Activated CD4-positive, CD25-positive, alpha-beta regulatory T cell (primary cell): Measurements from ENCODE around the gene DLG2.

ENCODE experiments used
- DNase-seq, 4 experiments: peaks; one replicate each; lab custom pipeline; 2025; lab: John Stamatoyannopoulos, UW

DLG2 gene

GRCh38 chr11:84212468-84213390, 1414.4 kb downstream of the DLG2 start:
- no peak for DNase-seq

- DNase-seq: no peak
These were observed 1415.2 kb downstream of the DLG2 start for GRCh38 chr11:84211896-84212295.

- no peak for DNase-seq
These were observed 1432.4 kb downstream of the DLG2 start for GRCh38 chr11:84194696-84195095.

- DNase-seq: no peak
These were observed 1433.4 kb downstream of the DLG2 start for GRCh38 chr11:84193706-84194105.

GRCh38 chr11:84188521-84188920, 1438.6 kb downstream of the DLG2 start:
- no peak for DNase-seq

GRCh38 chr11:84173078-84173477, 1454.1 kb downstream of the DLG2 start:
- no peak for DNase-seq

GRCh38 chr11:84165139-84165538, 1462.0 kb downstream of the DLG2 start:
- no peak for DNase-seq

GRCh38 chr11:84164728-84165127, 1462.4 kb downstream of the DLG2 start:
- DNase-seq: no peak

- no peak for DNase-seq
These were observed 1464.0 kb downstream of the DLG2 start for GRCh38 chr11:84163116-84163515.

GRCh38 chr11:84157639-84158038, 1469.5 kb downstream of the DLG2 start:
- no peak for DNase-seq

- no peak for DNase-seq
These were observed 1480.3 kb downstream of the DLG2 start for GRCh38 chr11:84146826-84147225.

- DNase-seq: no peak
These were observed 1481.4 kb downstream of the DLG2 start for GRCh38 chr11:84145616-84146185.

- no peak for DNase-seq
These were observed 1482.6 kb downstream of the DLG2 start for GRCh38 chr11:84144531-84144930.

GRCh38 chr11:84142411-84142810, 1484.7 kb downstream of the DLG2 start:
- no peak for DNase-seq

- DNase-seq: no peak
These were observed 1486.6 kb downstream of the DLG2 start for GRCh38 chr11:84140386-84141169.

- no peak for DNase-seq
These were observed 1489.2 kb downstream of the DLG2 start for GRCh38 chr11:84137960-84138359.

GRCh38 chr11:84137505-84137904, 1489.6 kb downstream of the DLG2 start:
- no peak for DNase-seq

GRCh38 chr11:84136926-84137325, 1490.2 kb downstream of the DLG2 start:
- DNase-seq: no peak

GRCh38 chr11:84130646-84131427, 1496.3 kb downstream of the DLG2 start:
- DNase-seq: no peak

- DNase-seq: no peak
These were observed 1497.1 kb downstream of the DLG2 start for GRCh38 chr11:84129961-84130576.

GRCh38 chr11:84128840-84129239, 1498.3 kb downstream of the DLG2 start:
- DNase-seq: no peak
